HG03064 (cell line): ENCODE measurements around the gene KCNAB3.

Experiments
- ATAC-seq: cut with Tn5 transposase; IDR thresholded peaks from one replicate; pipeline ENCODE4 v1.9.1; 2021; ENCODE audit warnings: low read depth; ENCODE audit not compliant: unreplicated experiment

Gene KCNAB3

DNA sequence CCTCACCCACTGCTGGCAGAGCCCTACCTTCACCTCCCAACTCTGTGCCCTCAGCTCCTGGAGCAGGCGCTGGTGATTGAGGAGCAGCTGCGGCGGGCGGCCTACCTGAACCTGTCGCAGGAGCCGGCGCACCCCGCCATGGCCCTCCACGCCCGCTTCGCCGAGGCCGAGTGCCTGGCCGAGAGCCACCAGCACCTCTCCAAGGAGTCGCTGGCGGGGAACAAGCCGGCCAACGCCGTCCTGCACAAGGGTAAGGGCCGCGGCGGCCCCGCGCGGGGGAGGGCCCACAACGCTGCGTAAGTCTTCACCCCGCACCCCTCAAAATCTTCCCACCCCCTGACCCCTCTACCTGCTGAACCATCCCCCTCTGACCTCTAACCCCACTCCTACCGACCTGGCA lies 20.6 kb downstream of the KCNAB3 start:
- ATAC-seq, result no peak

- no peak for ATAC-seq
Measured at GRCh38 chr17:7903154-7904103, 26.2 kb downstream of the KCNAB3 start.

DNA sequence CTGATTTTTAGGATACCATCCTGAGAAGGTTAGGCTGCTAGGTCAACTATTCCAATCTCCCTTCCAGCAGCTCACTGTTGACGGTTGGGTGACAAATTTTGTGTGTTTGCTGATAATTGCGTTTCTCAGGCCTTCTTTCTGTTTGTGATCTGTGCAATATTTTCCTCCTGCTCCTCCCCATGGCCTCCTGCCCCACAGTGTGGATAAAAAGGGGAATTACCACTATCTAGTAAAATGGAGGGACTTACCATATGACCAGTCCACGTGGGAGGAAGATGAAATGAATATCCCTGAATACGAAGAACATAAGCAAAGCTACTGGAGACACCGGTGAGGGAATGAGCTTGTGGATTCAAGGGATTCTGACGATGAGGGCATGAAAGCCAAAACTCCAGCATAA lies 31.9 kb downstream of the KCNAB3 start:
- ATAC-seq, result no peak

- ATAC-seq, result no peak
Measured at GRCh38 chr17:7897090-7897489, 32.6 kb downstream of the KCNAB3 start.

DNA sequence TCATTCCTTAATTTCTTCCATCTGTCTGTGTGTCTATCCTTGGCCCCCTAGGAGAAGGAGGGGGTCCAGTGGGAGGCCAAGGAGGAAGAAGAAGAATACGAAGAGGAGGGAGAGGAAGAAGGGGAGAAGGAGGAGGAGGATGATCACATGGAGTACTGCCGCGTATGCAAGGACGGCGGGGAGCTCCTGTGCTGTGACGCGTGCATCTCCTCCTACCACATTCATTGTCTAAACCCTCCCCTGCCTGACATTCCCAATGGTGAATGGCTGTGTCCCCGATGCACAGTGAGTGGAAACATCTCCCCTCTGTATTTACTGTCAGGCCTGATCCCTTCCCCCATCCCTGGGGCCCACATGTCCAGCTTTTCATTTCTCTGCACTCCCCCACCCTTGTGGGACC lies 34.8 kb downstream of the KCNAB3 start:
- no peak for ATAC-seq

GRCh38 chr17:7894226-7894625 lies 35.4 kb downstream of the KCNAB3 start:
- no peak for ATAC-seq

- no peak for ATAC-seq
Measured at GRCh38 chr17:7893187-7893880, 36.3 kb downstream of the KCNAB3 start.

GRCh38 chr17:7889166-7889955 lies 40.3 kb downstream of the KCNAB3 start:
- no peak for ATAC-seq

DNA sequence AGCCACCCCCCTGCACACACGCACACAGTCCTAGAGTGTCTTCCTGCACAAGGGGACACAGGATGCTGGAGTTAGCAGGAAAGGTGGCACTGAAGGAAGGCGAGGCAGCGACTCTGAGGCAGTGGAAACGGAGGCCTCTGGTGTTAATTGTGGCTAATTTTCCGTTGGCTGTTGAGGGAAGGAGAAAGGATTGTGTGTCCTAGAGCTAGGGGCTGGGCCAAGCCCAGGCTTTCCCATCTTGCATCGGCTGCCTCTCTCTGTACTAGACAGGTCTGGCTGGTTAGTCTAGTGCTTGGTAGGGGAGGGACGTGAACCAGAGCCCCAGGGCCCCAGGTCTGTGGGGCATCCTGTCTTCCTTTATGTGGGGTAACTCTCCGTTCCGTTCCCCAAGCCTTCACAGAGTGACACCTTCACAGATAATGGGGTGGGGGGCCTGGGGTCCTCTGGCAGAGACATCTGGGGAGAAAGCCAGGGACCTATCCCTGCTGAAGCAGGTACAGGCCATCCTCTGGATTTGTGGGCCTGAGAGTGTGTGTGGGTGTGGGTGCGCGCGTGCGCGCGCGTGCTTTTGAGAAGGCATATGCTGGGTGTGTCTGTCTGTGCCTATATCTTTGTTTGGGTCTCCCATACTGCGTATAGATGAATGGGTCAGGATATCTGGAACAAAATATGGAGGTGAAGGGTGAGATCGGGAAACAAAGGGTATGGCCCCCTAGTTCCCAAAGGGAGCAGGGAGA lies 41.3 kb downstream of the KCNAB3 start, which contains the start of gene CHD3:
CHD3 (plus strand) TSS at position 606 of the 737 bp plus-strand sequence. CDS start 212 bp downstream, outside the sequence.
- no peak for ATAC-seq

- no peak for ATAC-seq
Measured at GRCh38 chr17:7887482-7888183, 42.0 kb downstream of the KCNAB3 start.

DNA sequence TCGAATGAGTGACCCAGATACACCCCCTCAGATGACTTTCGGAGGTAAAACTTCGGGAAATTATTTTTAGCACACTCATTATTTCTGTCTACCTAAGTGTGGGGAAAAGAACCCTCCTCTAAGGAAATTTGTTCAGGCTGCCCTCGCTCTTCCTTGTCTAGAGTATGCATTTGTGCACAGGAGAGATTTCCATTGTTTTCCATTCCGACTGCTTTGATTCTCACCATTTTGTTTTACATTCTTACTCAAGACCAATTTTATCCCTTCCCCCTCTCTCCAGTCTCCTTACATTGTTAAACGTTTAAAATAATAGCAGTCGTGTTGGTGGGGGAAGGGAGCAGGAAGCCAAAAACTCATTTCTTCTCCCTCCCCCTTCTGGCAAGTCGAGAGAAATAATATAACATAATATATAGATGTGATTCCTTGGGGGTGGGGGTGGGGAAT lies 42.6 kb downstream of the KCNAB3 start:
- no peak for ATAC-seq

DNA sequence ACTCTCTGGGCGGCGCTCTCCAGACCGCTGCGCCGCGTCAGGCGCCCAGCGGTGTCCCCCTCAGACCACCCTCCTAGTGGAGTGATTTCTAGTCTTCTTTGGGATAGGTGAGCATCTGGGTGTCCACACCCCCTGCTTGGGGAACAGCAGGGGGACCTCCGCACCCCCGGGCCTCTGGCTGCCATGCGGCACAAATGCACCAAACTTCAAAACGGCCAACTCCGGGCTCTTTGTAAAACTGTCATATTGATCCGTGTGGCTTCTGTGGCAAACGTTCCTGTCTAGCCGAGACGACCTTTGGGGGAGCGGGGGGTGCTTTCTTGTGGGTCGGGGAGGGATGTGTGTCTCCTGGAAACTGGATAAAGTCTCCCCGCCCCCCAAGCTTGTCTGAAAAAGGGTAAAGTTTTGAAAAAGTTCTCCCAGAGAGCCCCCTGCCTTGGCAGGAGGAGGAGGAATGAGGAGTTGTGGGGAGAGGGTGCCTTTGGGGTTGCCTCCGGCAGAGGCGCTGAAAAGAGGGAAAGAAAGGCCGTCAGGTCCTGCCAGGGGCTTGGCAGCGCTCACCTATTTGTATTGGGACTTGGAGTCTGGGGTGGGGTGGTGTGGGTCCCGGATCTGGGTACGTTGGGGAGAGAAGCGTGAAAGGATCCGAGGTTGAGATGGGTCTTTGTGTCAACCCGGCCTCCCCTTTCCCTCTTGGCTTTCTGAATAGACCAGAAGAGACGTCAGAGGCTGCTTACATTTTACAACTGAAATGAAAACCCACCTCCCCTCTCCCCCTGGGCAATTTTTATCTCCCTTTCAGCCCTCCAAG lies 43.2 kb downstream of the KCNAB3 start:
- no peak for ATAC-seq

DNA sequence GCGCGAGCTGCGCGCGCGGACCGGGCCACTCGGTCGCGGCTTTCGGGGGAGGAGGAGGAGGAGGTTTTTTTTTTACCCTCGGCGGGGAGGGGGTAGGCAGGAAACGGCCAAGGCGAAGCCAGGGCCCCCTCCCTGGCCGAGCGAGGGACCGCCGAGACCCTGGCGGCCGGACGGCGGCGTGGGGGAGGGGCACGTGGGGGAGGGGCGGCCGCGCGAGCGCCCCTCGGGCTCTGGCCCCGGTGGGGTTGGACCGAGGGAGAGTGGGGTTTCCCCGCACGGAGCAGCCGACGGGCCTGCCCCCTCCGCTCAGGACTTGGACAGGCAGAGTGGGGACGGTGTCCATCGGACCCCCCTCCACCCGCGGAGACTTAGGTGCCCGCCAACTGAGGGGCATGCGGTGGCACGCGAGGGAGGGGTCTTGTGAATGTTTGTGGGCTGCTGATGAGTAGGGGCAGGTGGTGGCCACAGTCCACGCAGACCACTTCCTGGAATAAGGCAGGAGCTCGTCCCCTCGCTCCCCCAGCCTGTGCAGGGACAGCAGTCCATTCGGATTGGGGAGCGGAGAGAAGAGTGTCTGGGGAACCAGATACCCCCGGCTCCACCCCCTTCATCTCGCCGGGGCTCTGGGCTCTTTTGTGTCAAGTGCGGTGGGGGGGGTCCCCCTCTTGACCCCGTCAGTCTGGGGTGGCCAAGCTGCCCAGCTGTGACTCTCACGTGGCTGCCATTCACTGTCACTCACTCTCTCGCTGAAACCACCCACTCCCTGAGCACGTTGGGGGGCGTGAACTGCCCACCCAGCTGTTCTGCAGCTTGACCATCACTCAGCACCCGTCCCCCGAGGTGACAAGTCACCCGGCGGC lies 44.1 kb downstream of the KCNAB3 start:
- no peak for ATAC-seq

DNA sequence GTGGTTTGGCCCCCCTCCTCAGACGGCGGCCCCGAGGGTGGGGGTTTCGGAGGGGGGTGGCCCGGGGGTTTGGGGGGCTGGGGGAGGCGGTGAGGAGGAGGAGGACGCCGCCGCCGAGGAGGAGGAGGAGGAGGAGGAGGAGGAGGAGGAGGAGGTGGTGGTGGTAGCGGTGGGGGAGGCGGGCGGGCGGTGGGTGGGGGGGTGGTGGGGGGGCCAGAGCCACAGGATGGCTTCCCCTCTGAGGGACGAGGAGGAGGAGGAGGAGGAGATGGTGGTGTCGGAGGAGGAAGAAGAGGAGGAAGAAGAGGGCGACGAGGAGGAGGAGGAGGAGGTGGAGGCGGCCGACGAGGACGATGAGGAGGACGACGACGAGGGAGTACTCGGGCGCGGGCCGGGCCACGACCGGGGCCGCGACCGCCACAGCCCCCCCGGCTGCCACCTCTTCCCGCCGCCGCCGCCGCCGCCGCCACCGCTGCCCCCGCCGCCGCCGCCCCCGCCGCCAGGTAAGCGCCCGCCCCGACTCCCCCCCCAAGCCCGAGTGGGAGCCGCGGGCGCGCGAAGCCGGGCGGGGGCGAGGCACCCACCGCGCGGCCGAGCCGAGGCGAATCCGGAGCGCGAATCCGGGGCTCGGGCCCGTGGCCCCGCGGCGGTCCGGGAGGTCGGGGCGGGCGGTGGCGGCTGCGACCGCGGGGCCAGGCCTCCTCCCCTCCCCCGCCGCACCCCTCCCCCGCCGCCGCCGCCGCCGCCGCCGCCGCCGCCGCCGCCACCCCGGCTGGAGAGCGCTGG lies 44.9 kb downstream of the KCNAB3 start:
- ATAC-seq, result no peak

GRCh38 chr17:7883781-7884386 lies 45.8 kb downstream of the KCNAB3 start:
- no peak for ATAC-seq

DNA sequence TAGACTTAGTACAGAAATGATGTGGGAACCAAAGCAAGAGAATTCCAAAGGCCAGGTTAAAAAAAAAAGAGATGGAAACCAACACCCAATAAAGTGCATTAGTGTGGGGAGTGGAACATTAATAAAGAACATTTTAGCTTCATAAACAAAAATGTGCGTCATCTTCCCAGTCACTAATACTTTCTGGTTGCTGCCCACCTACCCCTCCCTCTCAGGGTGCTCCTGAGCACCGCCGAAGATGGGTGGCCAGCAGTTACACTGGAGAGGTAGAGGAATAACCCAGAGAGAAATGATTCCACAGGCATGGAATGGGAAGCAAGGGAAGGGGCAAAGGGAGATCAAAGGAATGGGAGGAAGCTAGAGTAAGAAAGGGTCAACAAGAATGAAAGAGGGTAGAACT lies 47.0 kb downstream of the KCNAB3 start:
- ATAC-seq, result no peak

DNA sequence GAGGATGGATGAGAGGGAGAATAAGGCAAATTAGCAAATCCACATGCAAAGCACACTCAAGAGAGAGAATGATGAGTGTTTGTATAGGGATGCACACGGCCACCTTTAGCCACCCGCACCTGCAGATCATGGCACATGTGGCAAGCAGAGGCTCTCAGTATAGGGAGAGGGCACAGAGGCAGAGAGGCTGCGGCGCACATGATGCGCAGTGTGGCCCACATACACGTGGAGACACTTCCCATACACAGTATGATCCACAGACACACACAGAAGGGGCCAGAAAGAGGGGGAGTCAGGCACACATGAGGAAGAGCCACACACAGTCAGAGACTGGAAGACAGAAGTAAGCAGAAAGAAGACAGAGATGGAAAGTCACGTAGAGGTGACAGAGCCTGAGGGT lies 47.6 kb downstream of the KCNAB3 start:
- ATAC-seq, result no peak
